Naive thymus-derived CD4-positive, alpha-beta T cell (primary cell): ENCODE measurements around the gene LRIF1. TPM values are rescaled to one million over a fixed set of nuclear protein-coding genes. Genes with fewer than 3 reads are reported as not detected.

Source experiments
- ATAC-seq: fragments of 150-1000 bp; cut with Tn5 transposase; 2 replicates; pipeline ENCODE4 v1.10.0; 2021; ENCODE audit warnings: mild to moderate bottlenecking, moderate library complexity
- CTCF ChIA-PET: fragments of 350-600 bp; sonication (Branson Sonifier 250); formaldehyde crosslinking; loops from one replicate; lab custom pipeline; 2021; ENCODE audit warnings: antibody characterized with exemption; lab: Charles Lee
- POLR2A ChIA-PET: fragments of 350-600 bp; sonication (Branson Sonifier 250); formaldehyde crosslinking; loops from one replicate; lab custom pipeline; 2021; ENCODE audit warnings: antibody characterized with exemption, inconsistent platforms; lab: Charles Lee
- DNase-seq, 9 donors: peaks; one replicate each; pipeline versions ENCODE4 v3.0.0 to v3.0.0-alpha.2; 2020 to 2022; ENCODE audit warnings: mixed read lengths in 1 of 9
- H3K27ac ChIP-seq: one replicate; pipeline ENCODE4 v1.7.0; 2013; ENCODE audit warnings: mild to moderate bottlenecking, low read depth, low read length, moderate library complexity
- H3K27me3 ChIP-seq, 2 donors: one replicate each; pipeline ENCODE4 v1.7.0; 2013; ENCODE audit warnings: low read length in 2 of 2, mild to moderate bottlenecking in 2 of 2, moderate library complexity in 2 of 2; ENCODE audit not compliant: control insufficient read depth in 2 of 2, insufficient read depth in 2 of 2
- H3K36me3 ChIP-seq, 3 experiments: 1 replicate in 2 of 3; 2 replicates in 1 of 3; pipeline ENCODE4 v1.7.0; 2013; ENCODE audit warnings: low read length in 3 of 3, mild to moderate bottlenecking in 3 of 3, moderate library complexity in 1 of 3; ENCODE audit not compliant: insufficient read depth in 3 of 3, control insufficient read depth in 2 of 3
- H3K4me1 ChIP-seq, 2 donors: one replicate each; pipeline ENCODE4 v1.7.0; 2013; ENCODE audit warnings: low read length in 2 of 2, mild to moderate bottlenecking in 2 of 2, moderate library complexity in 1 of 2; ENCODE audit not compliant: control insufficient read depth in 2 of 2, insufficient read depth in 2 of 2
- H3K4me3 ChIP-seq: 2 replicates; pipeline ENCODE4 v1.7.0; 2013; ENCODE audit warnings: mild to moderate bottlenecking, low read length
- H3K9me3 ChIP-seq, 3 experiments: 1 replicate in 2 of 3; 2 replicates in 1 of 3; pipeline ENCODE4 v1.7.0; 2013; ENCODE audit warnings: low read length in 3 of 3; ENCODE audit not compliant: control insufficient read depth in 2 of 3
- H3K27ac Mint-ChIP-seq, 9 donors: one replicate each; pipeline ENCODE4 v1.8.0; 2020 to 2022; ENCODE audit warnings: mixed read lengths in 9 of 9, mild to moderate bottlenecking in 8 of 9, moderate library complexity in 5 of 9, inconsistent platforms in 2 of 9
- H3K27me3 Mint-ChIP-seq, 5 donors: one replicate each; pipeline ENCODE4 v1.8.0; 2021 to 2022; ENCODE audit warnings: mixed read lengths in 5 of 5, mild to moderate bottlenecking in 1 of 5
- H3K36me3 Mint-ChIP-seq, 5 donors: one replicate each; pipeline ENCODE4 v1.8.0; 2020 to 2022; ENCODE audit warnings: mixed read lengths in 5 of 5, mild to moderate bottlenecking in 3 of 5, inconsistent platforms in 1 of 5
- H3K4me1 Mint-ChIP-seq, 7 donors: one replicate each; pipeline ENCODE4 v1.8.0; 2020 to 2022; ENCODE audit warnings: mixed read lengths in 7 of 7, mild to moderate bottlenecking in 3 of 7, inconsistent platforms in 1 of 7
- H3K4me3 Mint-ChIP-seq, 10 donors: one replicate each; pipeline ENCODE4 v1.8.0; 2020 to 2022; ENCODE audit warnings: mild to moderate bottlenecking in 10 of 10, mixed read lengths in 10 of 10, moderate library complexity in 6 of 10, inconsistent platforms in 2 of 10
- H3K9me3 Mint-ChIP-seq, 11 donors: one replicate each; pipeline ENCODE4 v1.8.0; 2020 to 2022; ENCODE audit warnings: mixed read lengths in 11 of 11, mild to moderate bottlenecking in 4 of 11, inconsistent platforms in 1 of 11, moderate library complexity in 1 of 11
- intact Hi-C, 2 donors: fragments of 100-400 bp; cut with micrococcal nuclease; formaldehyde crosslinking; loops; one replicate each; pipeline ENCODE4 v1.15.1; 2023
- polyA plus RNA-seq, 2 donors: library from polyadenylated mRNA; unstranded; fragments of 300-500 nt; fragmentation: Illumina TruSeq; gene quantifications; one replicate each; pipeline ENCODE4 v1.2.3, GENCODE V29; 2021
- total RNA-seq, 6 experiments: library from RNA in 5 of 6; stranded (reverse) in 5 of 6; gene quantifications; 1 replicate in 5 of 6; 2 replicates in 1 of 6; pipeline ENCODE4 v1.2.3 and lab custom pipeline; 2021 to 2026

LRIF1 gene
- total and polyA plus RNA-seq, 7 experiments from 2014 or later = 7.9 to 25.8 (median 20.2) TPM

DNA sequence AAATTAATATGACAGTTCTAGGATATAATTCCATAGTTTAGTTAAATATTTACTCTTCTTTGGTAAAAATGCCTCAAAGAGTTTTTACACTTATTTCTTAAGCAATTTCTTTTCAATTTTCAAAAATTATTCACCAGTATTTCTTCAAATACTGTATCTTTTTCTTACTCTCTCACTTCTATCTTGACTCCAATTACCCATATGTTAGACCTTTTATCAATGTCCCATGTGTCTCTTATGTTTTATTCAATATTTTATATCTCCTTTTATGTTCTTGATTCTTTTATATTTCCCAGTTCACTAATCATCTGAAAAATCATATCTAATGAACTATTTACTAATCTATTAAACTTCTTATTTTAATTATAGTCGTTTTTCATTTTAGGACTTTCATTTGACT lies 11.5 kb upstream of the LRIF1 start:
- Histone ChIP-seq H3K4me3 (no peak overlapping the region), H3K27ac (no peak overlapping the region), H3K36me3 (no peaks in the 10 kb centered on the region), H3K9me3 (no peaks in the 10 kb centered on the region), H3K27me3 (peaks cover 0 to 3% of the 10 kb centered on the region in 2 donors), H3K4me1 (no peaks in the 10 kb centered on the region)
- ChIA-PET CTCF (no interaction called here), POLR2A (no interaction called here)
- Mint-ChIP-seq H3K4me1 (no peaks in the 10 kb centered on the region), H3K27me3 (peaks cover 21 to 67% (median 59%) of the 10 kb centered on the region in 5 donors), H3K27ac (no peak overlapping the region), H3K9me3 (peaks cover 9 to 74% (median 32%) of the 10 kb centered on the region in 11 donors), H3K36me3 (peaks cover 0 to 12% (median 5%) of the 10 kb centered on the region in 5 donors), H3K4me3 (no peak overlapping the region)
- ATAC-seq = no peak
- DNase-seq = no peak
- intact Hi-C loops = no loop called here

- no peak overlapping the region for H3K4me3 Mint-ChIP-seq
- peaks cover 23 to 98% (median 50%) of the 10 kb centered on the region in 11 donors for H3K9me3 Mint-ChIP-seq
- H3K27me3 ChIP-seq = peaks cover 4 to 5% of the 10 kb centered on the region in 2 donors
- intact Hi-C loops = no loop called here
- DNase-seq = no peak
- no peak for ATAC-seq
- peaks cover 35 to 50% (median 46%) of the 10 kb centered on the region in 5 donors for H3K27me3 Mint-ChIP-seq
- peaks cover 4 to 9% (median 4%) of the 10 kb centered on the region in 3 experiments for H3K9me3 ChIP-seq
- H3K4me1 ChIP-seq = peaks cover 14 to 15% of the 10 kb centered on the region in 2 donors
- peaks cover 12 to 41% (median 26%) of the 10 kb centered on the region in 5 donors for H3K36me3 Mint-ChIP-seq
- POLR2A ChIA-PET = no interaction called here
- H3K36me3 ChIP-seq = no peaks in the 10 kb centered on the region
- H3K4me1 Mint-ChIP-seq = peaks cover 14 to 29% (median 19%) of the 10 kb centered on the region in 7 donors
- H3K4me3 ChIP-seq = no peak overlapping the region
- CTCF ChIA-PET = no interaction called here
- no peak overlapping the region for H3K27ac ChIP-seq
- no peak overlapping the region for H3K27ac Mint-ChIP-seq
Observed at GRCh38 chr1:110967256-110967655, 3.5 kb upstream of the LRIF1 start.

- Mint-ChIP-seq H3K27ac (peak overlapping the region; percentile 89 to 99 (median 97)), H3K4me3 (peak overlapping the region; percentile 81 to 98 (median 93)), H3K27me3 (peaks cover 19 to 25% (median 21%) of the 10 kb centered on the region in 5 donors), H3K9me3 (peaks cover 23 to 95% (median 45%) of the 10 kb centered on the region in 11 donors), H3K4me1 (peaks cover 29 to 50% (median 35%) of the 10 kb centered on the region in 7 donors), H3K36me3 (peaks cover 25 to 47% (median 32%) of the 10 kb centered on the region in 5 donors)
- POLR2A ChIA-PET = interaction anchor here (0.6 to 2.2 kb wide), 20 partner anchors 9 to 932 kb away, joined by 3 to 36 read pairs (median 4); partner anchors contain the start of genes CD53, CEPT1, DRAM2 and RBM15
- peak overlapping the region; percentile 90 for H3K4me3 ChIP-seq
- peak overlapping the region; percentile 89 for H3K27ac ChIP-seq
- ATAC-seq = no peak
- H3K9me3 ChIP-seq = peaks cover 4 to 13% (median 5%) of the 10 kb centered on the region in 3 experiments
- H3K27me3 ChIP-seq = peaks cover 0 to 4% of the 10 kb centered on the region in 2 donors
- intact Hi-C loops = loop anchor here (1.0 to 5.0 kb wide), 13 partner anchors 47 to 793 kb away; partner anchors contain the start of genes ATP5PB (in 2 of the 2), WDR77 (in 2 of the 2), CEPT1 (in 1 of the 2) and DDX20 (in 1 of the 2)
- no peaks in the 10 kb centered on the region for H3K36me3 ChIP-seq
- no peak for DNase-seq
- CTCF ChIA-PET = interaction anchor here (1.0 to 1.5 kb wide), 3 partner anchors 91 to 181 kb away, joined by 4 to 6 read pairs (median 4); no protein-coding TSS in a partner anchor
- peaks cover 25% of the 10 kb centered on the region in 2 donors for H3K4me1 ChIP-seq
Observed at GRCh38 chr1:110964455-110964903, 757 bp upstream of the LRIF1 start.

DNA sequence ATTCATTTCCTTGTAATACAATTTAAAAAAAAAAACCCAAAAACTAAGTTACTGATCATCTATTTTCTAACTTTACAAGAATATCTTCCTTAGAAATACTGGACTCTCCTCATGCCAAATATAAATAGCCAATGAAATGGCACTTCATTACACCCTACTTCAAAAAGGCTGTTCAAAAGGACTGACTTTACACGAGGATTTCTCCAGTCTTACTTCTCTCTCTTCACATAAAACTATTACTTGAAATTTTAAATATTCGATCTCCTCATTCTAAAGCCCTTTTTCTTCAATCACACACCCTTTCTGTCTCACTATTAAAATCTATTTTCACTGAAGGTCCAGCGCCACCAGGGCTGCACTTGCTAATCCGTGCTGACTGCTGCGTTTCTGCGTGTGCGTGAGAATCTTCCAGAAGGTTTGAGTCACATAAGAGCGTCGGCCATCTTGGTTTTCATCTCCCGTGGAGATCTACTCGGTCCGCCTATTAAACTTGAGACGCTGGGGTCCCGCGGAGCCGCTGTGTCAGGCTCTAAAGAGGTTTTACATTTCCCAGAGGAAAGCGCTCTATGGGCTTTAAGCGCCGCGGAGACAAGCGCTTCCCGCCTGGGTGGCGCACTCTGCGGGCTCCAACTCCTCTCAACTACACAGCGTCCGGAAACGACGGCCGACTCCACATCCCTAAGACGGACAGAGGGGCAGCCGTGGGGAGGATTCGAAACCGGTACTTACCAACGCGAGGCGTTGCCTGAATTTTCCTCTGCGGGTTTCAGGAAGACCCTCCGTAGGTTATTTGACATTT lies 631 bp downstream of the LRIF1 start:
- POLR2A ChIA-PET = interaction anchor here (0.9 to 2.2 kb wide), 12 partner anchors 10 to 624 kb away, joined by 3 to 36 read pairs (median 5); partner anchors contain the start of genes CD53, CEPT1, DRAM2 and RBM15
- peak overlapping the region; percentile 81 to 98 (median 93) for H3K4me3 Mint-ChIP-seq
- Histone ChIP-seq H3K4me3 (peak overlapping the region; percentile 90), H3K27ac (peak overlapping the region; percentile 89), H3K4me1 (peaks cover 25% of the 10 kb centered on the region in 2 donors), H3K27me3 (no peaks in the 10 kb centered on the region), H3K36me3 (no peaks in the 10 kb centered on the region), H3K9me3 (peaks cover 4 to 13% (median 5%) of the 10 kb centered on the region in 3 experiments)
- peaks cover 26 to 47% (median 34%) of the 10 kb centered on the region in 5 donors for H3K36me3 Mint-ChIP-seq
- peaks cover 6 to 12% (median 8%) of the 10 kb centered on the region in 5 donors for H3K27me3 Mint-ChIP-seq
- H3K9me3 Mint-ChIP-seq = peaks cover 18 to 92% (median 40%) of the 10 kb centered on the region in 11 donors
- peak overlapping the region; percentile 89 to 99 (median 97) for H3K27ac Mint-ChIP-seq
- DNase-seq (peak; percentile 42 to 66 (median 61)), ATAC-seq (peak; percentile 23)
- CTCF ChIA-PET = interaction anchor here (0.6 to 1.5 kb wide), 2 partner anchors 179 to 251 kb away, joined by 3 to 6 read pairs; no protein-coding TSS in a partner anchor
- peaks cover 29 to 50% (median 35%) of the 10 kb centered on the region in 7 donors for H3K4me1 Mint-ChIP-seq
- intact Hi-C loops = loop anchor here (1.0 to 5.0 kb wide), 17 partner anchors 29 to 794 kb away; partner anchors contain the start of genes DDX20 (in 2 of the 2), CD53 (in 1 of the 2), KCNC4 (in 1 of the 2) and LAMTOR5 (in 1 of the 2)

DNA sequence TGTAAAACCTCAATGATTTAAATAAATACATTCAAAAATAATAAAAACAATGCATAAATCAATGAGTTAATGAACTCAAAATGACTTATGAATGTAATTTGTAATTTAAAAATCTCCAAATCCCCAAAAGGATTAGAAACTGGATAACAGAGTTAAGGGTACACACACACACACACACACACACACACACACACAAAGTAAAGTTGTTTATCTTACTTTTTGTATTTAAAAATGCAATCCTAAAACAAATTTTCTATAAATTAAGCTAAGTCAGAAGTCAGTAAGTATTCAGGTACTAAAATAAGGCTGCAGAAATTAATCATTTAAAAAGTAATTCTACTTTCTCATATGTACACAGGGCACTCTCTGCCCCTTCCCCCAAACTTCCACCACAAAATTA lies 1.8 kb downstream of the LRIF1 start:
- H3K36me3 Mint-ChIP-seq = peaks cover 26 to 44% (median 30%) of the 10 kb centered on the region in 5 donors
- DNase-seq (no peak), ATAC-seq (no peak)
- intact Hi-C loops = loop anchor here (2.0 to 5.0 kb wide), 10 partner anchors 45 to 795 kb away; partner anchors contain the start of genes DDX20 (in 1 of the 2), KCNC4 (in 1 of the 2), LAMTOR5 (in 1 of the 2) and RBM15 (in 1 of the 2)
- Histone ChIP-seq H3K27me3 (no peaks in the 10 kb centered on the region), H3K4me1 (peaks cover 25% of the 10 kb centered on the region in 2 donors), H3K4me3 (no peak overlapping the region), H3K27ac (no peak overlapping the region), H3K36me3 (no peaks in the 10 kb centered on the region), H3K9me3 (peaks cover 4 to 13% (median 5%) of the 10 kb centered on the region in 3 experiments)
- H3K4me1 Mint-ChIP-seq = peaks cover 29 to 50% (median 35%) of the 10 kb centered on the region in 7 donors
- peak overlapping the region in 8 of 10 donors; percentile 13 to 92 (median 40) for H3K4me3 Mint-ChIP-seq
- POLR2A ChIA-PET = interaction anchor here (0.6 to 2.2 kb wide), 4 partner anchors 9 to 182 kb away, joined by 3 to 7 read pairs (median 4); partner anchors contain the start of gene CD53
- peaks cover 16 to 81% (median 35%) of the 10 kb centered on the region in 11 donors for H3K9me3 Mint-ChIP-seq
- CTCF ChIA-PET = interaction anchor here (0.6 to 1.5 kb wide), 2 partner anchors 82 to 181 kb away, joined by 4 to 6 read pairs; no protein-coding TSS in a partner anchor
- H3K27ac Mint-ChIP-seq = no peak overlapping the region
- peaks cover 0 to 5% (median 0%) of the 10 kb centered on the region in 5 donors for H3K27me3 Mint-ChIP-seq
